Measurements from ENCODE around the gene SUGCT.

GRCh38 chr7:40288827-40289226, 154.0 kb downstream of the SUGCT start:
- TF ChIP-seq CREB1 (IDR thresholded peaks at IDR 0.05; ENCODE audit: low read depth) (no peak), TAF1 (IDR thresholded peaks at IDR 0.05; ENCODE audit: low read depth) (no peak), EP300 (IDR thresholded peaks at IDR 0.05; ENCODE audit: borderline replicate concordance) (no peak), MAX (IDR thresholded peaks at IDR 0.05) (no peak), CEBPB (IDR thresholded peaks at IDR 0.05) (no peak), REST (IDR thresholded peaks at IDR 0.05; ENCODE audit: low read depth) (no peak), USF1 (IDR thresholded peaks at IDR 0.05) (no peak), ZBTB7A (IDR thresholded peaks at IDR 0.05; ENCODE audit: low read depth) (no peak), RAD21 (IDR thresholded peaks at IDR 0.05; ENCODE audit: low read depth) (no peak), YY1 (IDR thresholded peaks at IDR 0.05; ENCODE audit: low read depth) (no peak), FOXM1 (IDR thresholded peaks at IDR 0.05; ENCODE audit: borderline replicate concordance, low read depth) (no peak), TEAD4 (IDR thresholded peaks at IDR 0.05) (no peak)

All from Ishikawa (cell line).